CD4-positive, alpha-beta T cell treated with Interleukin-6 at 100 ng/mL for 8 hours (primary cell): Measurements from ENCODE around the gene ZC3H18.

Experiments
- DNase-seq: peaks from one replicate; pipeline ENCODE4 v3.0.0-alpha.2; 2020; ENCODE audit warnings: mixed read lengths, low spot score

Gene ZC3H18

GRCh38 chr16:88584676-88585075 lies 14.5 kb downstream of the ZC3H18 start:
- no peak for DNase-seq

- DNase-seq, result no peak
These were observed 15.1 kb downstream of the ZC3H18 start for GRCh38 chr16:88585269-88585668.

DNA sequence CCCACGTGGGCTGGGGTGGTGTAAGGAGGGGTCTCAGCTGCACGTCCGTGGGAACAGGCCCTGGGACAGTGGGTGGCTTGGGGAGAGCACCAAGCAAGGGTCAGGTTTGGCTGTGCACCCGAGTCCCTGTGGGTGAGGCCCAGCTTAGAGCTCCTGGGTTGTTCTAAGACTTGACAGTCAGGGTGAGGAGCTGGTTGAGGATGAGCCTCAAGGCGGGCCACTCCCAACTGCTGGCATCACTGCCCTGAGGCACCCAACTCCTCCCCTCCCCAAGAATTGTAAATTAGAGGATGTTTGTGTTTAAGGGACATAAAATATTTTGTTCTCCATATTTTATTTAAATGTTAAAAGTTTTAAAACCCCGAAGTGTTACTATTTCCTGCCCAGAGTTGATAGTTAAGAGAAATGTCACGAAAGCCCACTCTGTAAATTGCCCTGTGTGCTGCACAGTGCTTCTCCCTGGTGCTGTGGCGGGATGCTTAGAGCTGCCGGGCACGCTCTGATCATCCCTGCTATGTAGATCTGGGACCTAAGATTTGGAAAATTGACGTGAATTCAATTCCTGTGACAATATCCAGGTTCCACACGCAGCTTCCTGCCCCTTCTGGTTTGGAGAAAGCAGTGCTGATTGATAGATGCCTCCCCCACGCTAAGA lies 15.9 kb downstream of the ZC3H18 start:
- no peak for DNase-seq

GRCh38 chr16:88588148-88588547 lies 17.9 kb downstream of the ZC3H18 start:
- DNase-seq, result no peak

GRCh38 chr16:88588754-88589153 lies 18.6 kb downstream of the ZC3H18 start:
- DNase-seq, result no peak

- DNase-seq, result no peak
These were observed 19.2 kb downstream of the ZC3H18 start for GRCh38 chr16:88589441-88589840.

DNA sequence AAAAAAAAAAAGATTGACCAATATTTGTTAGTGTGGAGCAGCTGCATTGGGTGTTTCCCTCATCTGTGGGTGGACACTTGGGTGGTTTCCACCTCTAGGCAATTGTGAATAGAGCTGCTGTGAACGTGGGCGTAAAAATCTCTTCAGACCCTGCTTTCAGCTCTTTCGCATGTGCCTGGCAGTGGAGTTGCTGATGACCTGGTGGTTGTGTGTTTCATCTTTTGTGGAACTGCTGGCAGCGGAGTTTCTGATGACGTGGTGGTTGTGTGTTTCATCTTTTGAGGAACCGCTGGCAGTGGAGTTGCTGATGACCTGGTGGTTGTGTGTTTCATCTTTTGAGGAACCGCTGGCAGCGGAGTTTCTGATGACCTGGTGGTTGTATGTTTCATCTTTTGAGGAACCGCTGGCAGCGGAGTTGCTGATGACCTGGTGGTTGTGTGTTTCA lies 21.4 kb downstream of the ZC3H18 start:
- no peak for DNase-seq

DNA sequence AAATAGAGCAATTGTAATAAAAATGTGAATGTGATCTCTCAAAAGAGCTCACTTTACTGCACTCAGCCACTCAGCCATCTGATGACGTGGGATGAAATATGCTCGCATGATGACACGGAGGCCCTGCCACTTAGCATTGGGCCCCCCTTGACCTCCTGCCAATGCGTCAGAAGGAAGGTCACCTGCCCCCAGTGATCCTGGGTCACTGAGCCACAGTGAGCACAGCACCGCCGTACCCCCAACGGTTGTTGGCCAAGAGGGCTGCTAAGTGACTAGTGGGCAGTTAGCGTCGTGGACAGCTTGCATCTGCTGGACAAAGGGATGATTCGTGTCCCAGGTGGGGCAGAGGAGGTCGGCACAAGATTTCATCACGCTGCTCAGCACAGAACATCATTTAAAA lies 22.9 kb downstream of the ZC3H18 start:
- DNase-seq, result no peak

DNA sequence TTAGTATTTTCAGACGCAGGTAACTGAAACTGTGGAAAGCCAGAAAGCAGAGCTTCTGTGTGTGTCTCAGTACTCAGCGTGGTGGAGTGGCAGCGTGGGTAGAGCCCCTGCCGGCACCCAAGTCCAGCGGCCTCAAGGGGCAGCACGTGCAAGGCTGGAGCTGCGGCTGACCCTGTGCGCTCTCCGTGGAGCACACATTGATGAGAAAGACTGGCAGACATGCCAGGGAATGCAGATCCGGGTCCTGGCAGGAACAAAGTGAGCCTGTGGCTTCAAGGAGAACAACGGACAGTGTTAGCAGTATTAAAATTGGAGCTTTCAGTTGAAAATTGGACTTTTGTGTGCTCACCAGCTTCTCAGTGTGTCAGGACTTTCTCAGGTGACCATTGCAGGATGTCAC lies 23.3 kb downstream of the ZC3H18 start:
- no peak for DNase-seq

- DNase-seq, result no peak
These were observed 23.7 kb downstream of the ZC3H18 start for GRCh38 chr16:88593910-88594309.

DNA sequence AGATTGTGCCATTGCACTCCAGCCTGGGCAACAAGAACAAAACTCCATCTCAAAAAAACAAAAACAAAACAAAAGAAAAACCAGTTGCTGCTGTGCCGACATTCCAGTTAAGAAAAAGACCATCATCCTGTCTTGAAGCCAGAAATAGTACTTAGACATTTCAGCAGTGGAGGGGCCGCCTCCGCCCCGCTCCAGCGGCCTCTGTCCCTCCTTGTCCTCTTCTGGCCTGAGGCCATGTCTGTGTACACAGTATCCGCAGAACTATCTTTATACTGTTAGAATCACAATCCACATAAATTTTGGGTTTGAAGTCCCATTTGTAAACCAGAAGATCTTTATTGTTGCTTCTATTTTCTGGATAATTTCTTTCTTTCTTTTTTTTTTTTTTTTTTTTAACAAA lies 24.9 kb downstream of the ZC3H18 start:
- no peak for DNase-seq

DNA sequence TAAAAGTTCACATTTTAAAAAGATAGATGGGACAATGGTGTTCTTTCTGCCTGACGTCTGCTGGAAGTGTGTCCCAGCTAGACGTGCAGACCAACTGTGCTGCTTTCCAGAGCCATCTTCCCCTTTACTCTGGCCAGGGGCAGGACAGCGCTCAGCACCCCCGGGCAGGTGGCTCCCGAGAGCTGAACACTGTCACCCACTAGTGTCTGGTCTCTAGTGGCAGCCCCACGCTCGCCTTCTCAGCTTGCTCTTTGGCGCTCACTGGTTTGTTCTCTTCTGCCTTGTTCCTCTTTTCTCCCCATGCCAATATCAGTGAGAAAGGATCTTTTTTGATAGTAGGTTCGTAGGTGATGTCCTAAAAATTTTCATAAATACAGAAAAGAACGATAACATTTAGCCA lies 25.7 kb downstream of the ZC3H18 start:
- DNase-seq, result no peak

DNA sequence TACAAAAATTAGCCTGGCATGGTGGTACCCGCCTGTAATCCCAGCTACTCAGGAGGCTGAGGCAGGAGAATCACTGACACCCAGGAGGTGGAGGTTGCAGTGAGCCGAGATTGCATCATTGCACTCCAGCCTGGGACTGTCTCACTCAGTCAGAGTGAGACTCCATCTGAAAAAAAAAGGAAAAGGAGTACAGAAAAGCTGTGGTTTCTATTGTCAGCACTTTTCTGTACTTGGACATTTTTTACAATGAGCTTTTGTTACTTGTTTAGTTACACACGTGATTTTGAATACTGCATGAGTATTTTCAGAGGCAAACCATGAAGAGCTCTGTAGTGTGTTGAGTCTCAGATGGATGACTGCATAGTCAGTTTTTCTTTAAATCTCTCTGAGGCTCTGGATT lies 26.3 kb downstream of the ZC3H18 start:
- no peak for DNase-seq

GRCh38 chr16:88597856-88598491 lies 27.8 kb downstream of the ZC3H18 start:
- no peak for DNase-seq

- DNase-seq, result no peak
These were observed 29.0 kb downstream of the ZC3H18 start for GRCh38 chr16:88599092-88599733.

- no peak for DNase-seq
These were observed 29.8 kb downstream of the ZC3H18 start for GRCh38 chr16:88599825-88600538.

GRCh38 chr16:88600539-88600896 lies 30.3 kb downstream of the ZC3H18 start:
- no peak for DNase-seq

DNA sequence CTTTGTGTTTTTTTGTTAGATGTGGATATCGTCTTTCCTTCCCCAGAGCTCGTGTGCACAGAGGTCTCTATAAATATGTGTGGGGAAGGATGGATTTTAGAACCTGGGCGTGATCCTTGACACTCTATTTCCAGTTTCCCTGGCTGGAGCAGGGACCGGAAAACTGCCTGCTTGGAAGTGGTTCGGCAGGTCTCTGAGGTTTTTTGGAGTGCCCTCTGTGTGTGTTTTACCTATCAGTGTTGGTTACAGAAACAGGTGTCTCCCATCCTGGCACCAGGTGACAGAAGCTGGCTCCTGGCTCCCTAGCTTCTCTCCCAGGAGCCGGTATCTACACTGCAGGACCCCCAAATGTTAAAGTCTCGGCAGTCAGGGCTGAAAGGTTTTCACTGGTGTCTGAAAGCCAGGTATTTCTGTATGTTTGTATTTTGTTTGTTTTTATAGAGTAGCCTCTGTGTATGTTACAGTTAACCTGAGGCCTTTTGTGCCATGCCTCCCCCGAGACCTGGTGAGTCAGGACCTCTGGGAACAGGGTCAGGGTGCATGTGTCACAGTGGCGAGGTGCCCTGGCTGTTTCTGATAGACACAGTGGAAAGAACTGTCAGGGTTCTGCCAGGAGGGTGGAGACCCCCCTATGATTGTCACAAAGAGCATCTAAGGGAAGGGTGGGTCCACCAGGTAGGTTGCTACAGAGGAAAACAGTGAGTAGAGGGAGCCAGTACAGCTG lies 31.3 kb downstream of the ZC3H18 start:
- no peak for DNase-seq

DNA sequence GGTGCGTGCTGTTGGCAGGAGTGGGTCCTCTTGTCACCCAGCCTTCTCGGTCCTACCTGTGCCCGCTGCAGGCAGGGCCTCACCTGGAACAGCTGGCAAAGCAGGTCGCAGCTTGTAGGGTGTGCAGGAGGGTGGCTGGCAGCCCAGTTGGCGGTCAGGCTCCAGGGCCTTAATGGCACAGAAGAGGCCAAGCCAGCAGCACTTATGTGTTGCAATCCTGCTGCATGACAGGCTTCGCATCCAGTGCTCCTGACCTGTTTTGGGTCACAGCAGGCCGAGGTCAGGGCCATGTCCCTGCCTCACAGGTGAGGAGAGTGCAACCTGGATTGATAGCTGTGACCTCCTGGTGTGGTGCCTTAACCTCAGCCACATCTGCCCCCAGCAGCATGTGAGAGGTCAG lies 31.9 kb downstream of the ZC3H18 start:
- no peak for DNase-seq

DNA sequence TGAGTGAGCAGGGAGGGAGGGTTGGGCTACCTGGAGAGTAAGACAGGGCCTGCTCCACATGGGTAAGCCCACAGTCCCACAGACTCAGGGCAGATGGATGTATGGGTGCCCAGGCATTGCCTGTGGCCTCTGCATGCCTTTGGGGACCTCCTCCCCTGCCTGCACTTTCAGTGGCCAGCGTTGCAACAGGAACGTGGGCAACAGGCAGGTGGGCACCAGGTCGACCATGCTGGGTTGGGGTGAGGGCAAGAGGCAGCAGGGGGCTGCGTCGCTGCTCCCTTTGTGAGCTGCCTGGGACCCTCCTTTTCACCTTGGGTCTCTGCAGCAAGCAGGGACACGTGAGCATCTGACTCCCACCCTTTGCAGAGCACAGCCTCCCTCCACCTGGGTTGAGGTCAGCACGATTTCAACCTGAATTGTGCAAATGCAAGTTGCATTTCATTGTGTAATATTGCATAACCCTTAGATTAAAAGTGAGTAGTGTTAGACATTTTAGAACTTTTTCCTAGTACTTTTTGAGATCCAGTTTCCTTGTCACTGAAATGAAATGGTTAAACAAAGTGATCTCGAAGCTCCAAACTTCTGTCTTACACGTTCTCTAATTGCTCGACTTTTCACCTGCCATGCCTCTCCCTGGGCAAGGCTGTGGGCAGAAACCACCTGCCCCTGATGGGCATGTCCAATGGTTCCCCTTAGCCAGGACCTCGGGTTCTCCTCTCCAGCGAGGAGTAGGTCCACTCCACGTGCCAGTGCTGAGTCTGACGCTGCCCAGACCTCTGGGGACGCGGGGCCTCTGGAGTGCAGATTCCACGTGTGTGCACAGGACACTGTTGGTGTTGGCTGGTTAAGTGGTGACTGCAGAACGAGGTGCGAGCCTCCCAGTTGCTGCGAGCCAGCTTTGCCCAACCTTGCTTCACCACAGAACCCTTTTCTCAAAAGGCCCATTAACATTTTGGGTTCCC lies 35.3 kb downstream of the ZC3H18 start:
- DNase-seq, result no peak

GRCh38 chr16:88606148-88606757 lies 36.0 kb downstream of the ZC3H18 start:
- no peak for DNase-seq
